Ectodermal cell (in vitro differentiated cells): Measurements from ENCODE around the gene EIF4E1B.

Experiments
- H3K27ac ChIP-seq: 2 replicates; pipeline ENCODE4 v1.7.0; 2013; ENCODE audit warnings: mild to moderate bottlenecking, low read depth, low read length; ENCODE audit not compliant: insufficient read depth, poor library complexity, severe bottlenecking
- H3K27me3 ChIP-seq: 2 replicates; pipeline ENCODE4 v1.7.0; 2013; ENCODE audit warnings: mild to moderate bottlenecking, low read length; ENCODE audit not compliant: insufficient read depth, control insufficient read depth, poor library complexity, severe bottlenecking
- H3K36me3 ChIP-seq: one replicate; pipeline ENCODE4 v1.7.0; 2013; ENCODE audit warnings: low read length; ENCODE audit not compliant: control insufficient read depth, insufficient read depth
- H3K4me1 ChIP-seq: one replicate; pipeline ENCODE4 v1.7.0; 2013; ENCODE audit warnings: low read length; ENCODE audit not compliant: control insufficient read depth, insufficient read depth
- H3K4me3 ChIP-seq: 2 replicates; pipeline ENCODE4 v1.7.0; 2013; ENCODE audit warnings: low read depth, low read length, control low read depth; ENCODE audit not compliant: insufficient read depth
- H3K9me3 ChIP-seq: 2 replicates; pipeline ENCODE4 v1.7.0; 2013; ENCODE audit warnings: mild to moderate bottlenecking, low read length, moderate library complexity; ENCODE audit not compliant: control insufficient read depth
- WGBS, 2 experiments: methylation state at CpG; one replicate each; pipeline ENCODE4 v1.1.7; 2013; ENCODE audit warnings: missing lambda C conversion rate in 2 of 2; 5-methylcytosine and 5-hydroxymethylcytosine counted together

EIF4E1B gene

GRCh38 chr5:176675676-176676360, 45.3 kb downstream of the EIF4E1B start:
- WGBS, 2 experiments = 73 to 76% methylated on average over 19 of the region's 19 CpGs

GRCh38 chr5:176676361-176676824, 45.9 kb downstream of the EIF4E1B start:
- peaks cover 7% of the 10 kb centered on the region for H3K4me1 ChIP-seq
- 77 to 84% methylated on average over 10 of the region's 10 CpGs for WGBS, 2 experiments
- H3K27ac ChIP-seq = no peak overlapping the region

More at GRCh38 chr5:176675676-176676360, 45.3 kb downstream of the EIF4E1B start:
- Histone ChIP-seq H3K27me3 (no peaks in the 10 kb centered on the region), H3K27ac (no peak overlapping the region), H3K36me3 (no peaks in the 10 kb centered on the region), H3K4me3 (no peak overlapping the region), H3K4me1 (peaks cover 7% of the 10 kb centered on the region), H3K9me3 (no peaks in the 10 kb centered on the region)

GRCh38 chr5:176677209-176677939, 46.9 kb downstream of the EIF4E1B start:
- no peaks in the 10 kb centered on the region for H3K27me3 ChIP-seq
- no peaks in the 10 kb centered on the region for H3K4me1 ChIP-seq
- no peak overlapping the region for H3K27ac ChIP-seq
- no peaks in the 10 kb centered on the region for H3K36me3 ChIP-seq
- H3K9me3 ChIP-seq = no peaks in the 10 kb centered on the region
- no peak overlapping the region for H3K4me3 ChIP-seq
- 94 to 96% methylated on average over 12 of the region's 12 CpGs for WGBS, 2 experiments

More at GRCh38 chr5:176676361-176676824, 45.9 kb downstream of the EIF4E1B start:
- Histone ChIP-seq H3K27me3 (no peaks in the 10 kb centered on the region), H3K4me3 (no peak overlapping the region), H3K9me3 (no peaks in the 10 kb centered on the region), H3K36me3 (no peaks in the 10 kb centered on the region)

GRCh38 chr5:176678584-176678983, 48.1 kb downstream of the EIF4E1B start:
- H3K4me3 ChIP-seq = no peak overlapping the region
- WGBS, 2 experiments = 93% methylated on average over 5 of the region's 5 CpGs
- H3K9me3 ChIP-seq = no peaks in the 10 kb centered on the region
- H3K36me3 ChIP-seq = no peaks in the 10 kb centered on the region
- no peak overlapping the region for H3K27ac ChIP-seq
- no peaks in the 10 kb centered on the region for H3K4me1 ChIP-seq
- H3K27me3 ChIP-seq = no peaks in the 10 kb centered on the region

- WGBS, 2 experiments = 89 to 91% methylated on average over 31 of the region's 31 CpGs
- H3K27ac ChIP-seq = no peak overlapping the region
- H3K36me3 ChIP-seq = no peaks in the 10 kb centered on the region
- no peaks in the 10 kb centered on the region for H3K27me3 ChIP-seq
- no peaks in the 10 kb centered on the region for H3K4me1 ChIP-seq
- no peak overlapping the region for H3K4me3 ChIP-seq
- H3K9me3 ChIP-seq = no peaks in the 10 kb centered on the region
These were observed 49.1 kb downstream of the EIF4E1B start for GRCh38 chr5:176679365-176680225.

- 86 to 87% methylated on average over 33 of the region's 33 CpGs for WGBS, 2 experiments
- H3K36me3 ChIP-seq = no peaks in the 10 kb centered on the region
- H3K27ac ChIP-seq = no peak overlapping the region
- no peaks in the 10 kb centered on the region for H3K4me1 ChIP-seq
- no peak overlapping the region for H3K4me3 ChIP-seq
- no peaks in the 10 kb centered on the region for H3K9me3 ChIP-seq
- H3K27me3 ChIP-seq = no peaks in the 10 kb centered on the region
These were observed 49.7 kb downstream of the EIF4E1B start for GRCh38 chr5:176680226-176680563.

- H3K27ac ChIP-seq = no peak overlapping the region
- no peaks in the 10 kb centered on the region for H3K27me3 ChIP-seq
- no peaks in the 10 kb centered on the region for H3K36me3 ChIP-seq
- no peak overlapping the region for H3K4me3 ChIP-seq
- WGBS, 2 experiments = 94% methylated on average over 5 to 6 of the region's 6 CpGs
- H3K4me1 ChIP-seq = no peaks in the 10 kb centered on the region
- H3K9me3 ChIP-seq = no peaks in the 10 kb centered on the region
These were observed 51.6 kb downstream of the EIF4E1B start for GRCh38 chr5:176682016-176682531.

GRCh38 chr5:176685010-176685409, 54.5 kb downstream of the EIF4E1B start:
- Histone ChIP-seq H3K4me1 (no peaks in the 10 kb centered on the region), H3K27me3 (no peaks in the 10 kb centered on the region), H3K27ac (no peak overlapping the region), H3K36me3 (no peaks in the 10 kb centered on the region), H3K4me3 (no peak overlapping the region), H3K9me3 (no peaks in the 10 kb centered on the region)

GRCh38 chr5:176687247-176687646, 56.8 kb downstream of the EIF4E1B start:
- Histone ChIP-seq H3K9me3 (no peaks in the 10 kb centered on the region), H3K36me3 (no peaks in the 10 kb centered on the region), H3K27me3 (no peaks in the 10 kb centered on the region), H3K27ac (no peak overlapping the region), H3K4me3 (no peak overlapping the region), H3K4me1 (no peaks in the 10 kb centered on the region)
- WGBS, 2 experiments = 90 to 91% methylated on average over 10 of the region's 10 CpGs

GRCh38 chr5:176687881-176688280, 57.4 kb downstream of the EIF4E1B start:
- Histone ChIP-seq H3K27ac (no peak overlapping the region), H3K36me3 (no peaks in the 10 kb centered on the region), H3K9me3 (no peaks in the 10 kb centered on the region), H3K4me3 (no peak overlapping the region), H3K27me3 (no peaks in the 10 kb centered on the region), H3K4me1 (no peaks in the 10 kb centered on the region)
- 82 to 85% methylated on average over 5 of the region's 5 CpGs for WGBS, 2 experiments
